Measurements from ENCODE around the gene FGA.

Gene FGA

DNA sequence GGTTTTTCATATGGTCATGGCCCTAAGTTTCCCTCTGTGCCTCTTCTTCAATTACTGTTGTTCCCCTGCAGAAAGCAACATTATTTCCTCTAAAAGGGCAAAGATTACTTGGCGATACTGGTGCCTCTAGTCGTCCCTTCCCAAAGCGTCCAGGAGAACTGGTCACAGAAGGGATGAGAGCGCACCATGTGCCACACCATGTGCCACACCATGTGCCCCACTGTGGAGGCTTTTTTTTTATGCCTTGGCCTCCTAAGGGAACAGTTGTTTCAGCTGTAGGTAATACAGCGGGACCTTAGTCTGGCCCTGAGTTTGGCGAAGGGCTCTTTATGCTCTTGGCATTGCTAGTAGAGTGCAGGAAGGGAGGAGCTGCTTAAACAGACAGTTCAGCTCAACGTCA is 33.5 kb upstream of the FGA start:
- Histone ChIP-seq H3K27ac (ENCODE audit: low read length) (no peak overlapping the region), H3K9ac (ENCODE audit: low read length) (no peak overlapping the region), H3K4me2 (ENCODE audit: low read depth, low read length) (no peak overlapping the region), H3K4me3 (ENCODE audit: low read length) (no peak overlapping the region), H3K79me2 (ENCODE audit: low read length) (no peaks in the 10 kb centered on the region), H2AFZ (ENCODE audit: low read length) (no peak overlapping the region), H3K36me3 (replicated peaks; ENCODE audit: insufficient read depth, low read length) (no peaks in the 10 kb centered on the region), H4K20me1 (ENCODE audit: insufficient read depth, low read length) (no peaks in the 10 kb centered on the region), H3K9me3 (replicated peaks; ENCODE audit: insufficient read depth, low read length) (no peaks in the 10 kb centered on the region), H3K9me2 (replicated peaks; ENCODE audit: insufficient read depth, low read length) (no peaks in the 10 kb centered on the region), H3F3A (ENCODE audit: insufficient read depth, low read length) (no peaks in the 10 kb centered on the region), H3K27me3 (replicated peaks; ENCODE audit: insufficient read depth, low read length) (no peaks in the 10 kb centered on the region; the same call in 1 of the 2 replicates), H3K4me1 (ENCODE audit: low read length) (no peaks in the 10 kb centered on the region)
- no peak for DNase-seq
- TF ChIP-seq EZH2 (optimal IDR thresholded peaks at IDR 0.05; ENCODE audit: low read depth, low read length) (no peak), EZH2phosphoT487 (IDR thresholded peaks at IDR 0.05; ENCODE audit: low read length) (no peak)
- TF ChIP-seq, protein P1, sequence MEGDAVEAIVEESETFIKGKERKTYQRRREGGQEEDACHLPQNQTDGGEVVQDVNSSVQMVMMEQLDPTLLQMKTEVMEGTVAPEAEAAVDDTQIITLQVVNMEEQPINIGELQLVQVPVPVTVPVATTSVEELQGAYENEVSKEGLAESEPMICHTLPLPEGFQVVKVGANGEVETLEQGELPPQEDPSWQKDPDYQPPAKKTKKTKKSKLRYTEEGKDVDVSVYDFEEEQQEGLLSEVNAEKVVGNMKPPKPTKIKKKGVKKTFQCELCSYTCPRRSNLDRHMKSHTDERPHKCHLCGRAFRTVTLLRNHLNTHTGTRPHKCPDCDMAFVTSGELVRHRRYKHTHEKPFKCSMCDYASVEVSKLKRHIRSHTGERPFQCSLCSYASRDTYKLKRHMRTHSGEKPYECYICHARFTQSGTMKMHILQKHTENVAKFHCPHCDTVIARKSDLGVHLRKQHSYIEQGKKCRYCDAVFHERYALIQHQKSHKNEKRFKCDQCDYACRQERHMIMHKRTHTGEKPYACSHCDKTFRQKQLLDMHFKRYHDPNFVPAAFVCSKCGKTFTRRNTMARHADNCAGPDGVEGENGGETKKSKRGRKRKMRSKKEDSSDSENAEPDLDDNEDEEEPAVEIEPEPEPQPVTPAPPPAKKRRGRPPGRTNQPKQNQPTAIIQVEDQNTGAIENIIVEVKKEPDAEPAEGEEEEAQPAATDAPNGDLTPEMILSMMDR (IDR thresholded peaks at IDR 0.05; ENCODE audit: low read length) = no peak

DNA sequence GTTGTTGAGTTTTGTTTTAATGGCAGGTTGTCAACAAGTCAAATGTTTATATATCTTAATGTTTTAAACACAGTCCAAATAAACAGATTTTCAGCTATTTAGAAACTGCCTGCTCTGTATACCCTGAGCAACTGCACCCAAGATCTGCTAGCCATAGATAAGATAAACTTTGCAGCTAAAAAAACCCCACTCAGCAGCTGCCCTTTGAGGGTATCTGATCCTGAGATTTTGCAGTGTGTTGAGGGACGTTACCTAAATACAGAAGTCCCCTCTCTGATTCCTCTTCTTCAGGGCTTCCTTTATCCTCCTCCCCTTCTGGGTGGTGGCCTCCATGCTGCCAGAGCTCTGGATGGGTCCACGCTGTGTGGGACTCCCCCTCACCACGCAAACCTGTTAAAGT is 32.9 kb upstream of the FGA start:
- H3K4me3 ChIP-seq (ENCODE audit: low read length) = no peak overlapping the region
- H3K4me2 ChIP-seq (ENCODE audit: low read depth, low read length) = no peak overlapping the region
- H3K79me2 ChIP-seq (ENCODE audit: low read length) = no peaks in the 10 kb centered on the region
- no peaks in the 10 kb centered on the region; the same call in 1 of the 2 replicates for H3K27me3 ChIP-seq (replicated peaks; ENCODE audit: insufficient read depth, low read length)
- no peaks in the 10 kb centered on the region for H3K36me3 ChIP-seq (replicated peaks; ENCODE audit: insufficient read depth, low read length)
- H3F3A ChIP-seq (ENCODE audit: insufficient read depth, low read length) = no peaks in the 10 kb centered on the region
- no peak for TF ChIP-seq EZH2 (optimal IDR thresholded peaks at IDR 0.05; ENCODE audit: low read depth, low read length)
- H3K4me1 ChIP-seq (ENCODE audit: low read length) = no peaks in the 10 kb centered on the region
- H3K27ac ChIP-seq (ENCODE audit: low read length) = no peak overlapping the region
- H2AFZ ChIP-seq (ENCODE audit: low read length) = no peak overlapping the region
- no peaks in the 10 kb centered on the region for H4K20me1 ChIP-seq (ENCODE audit: insufficient read depth, low read length)
- no peak overlapping the region for H3K9ac ChIP-seq (ENCODE audit: low read length)
- H3K9me3 ChIP-seq (replicated peaks; ENCODE audit: insufficient read depth, low read length) = no peaks in the 10 kb centered on the region
- no peaks in the 10 kb centered on the region for H3K9me2 ChIP-seq (replicated peaks; ENCODE audit: insufficient read depth, low read length)
- DNase-seq = no peak

DNA sequence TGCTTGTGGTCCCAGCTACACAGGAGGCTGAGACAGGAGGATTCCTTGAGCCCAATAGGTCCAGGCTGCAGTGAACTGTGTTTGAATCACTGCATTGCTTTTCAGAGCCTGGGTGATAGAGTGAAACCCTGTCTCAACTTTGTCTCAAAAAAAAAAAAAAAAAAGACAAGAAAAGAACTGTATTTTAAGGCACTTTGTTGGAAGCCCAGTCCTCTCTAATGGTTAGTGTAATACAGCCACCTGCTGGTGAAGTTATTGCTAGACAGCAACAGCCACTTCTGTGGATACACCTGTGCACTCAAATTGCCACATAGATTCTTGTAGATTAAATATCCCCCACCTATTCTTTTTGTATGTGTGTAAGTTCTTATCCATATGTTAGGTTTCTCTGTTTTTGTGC is 32.1 kb upstream of the FGA start:
- H3K79me2 ChIP-seq (ENCODE audit: low read length) = no peaks in the 10 kb centered on the region
- H2AFZ ChIP-seq (ENCODE audit: low read length) = no peak overlapping the region
- H3K4me3 ChIP-seq (ENCODE audit: low read length) = no peak overlapping the region
- H3K9ac ChIP-seq (ENCODE audit: low read length) = no peak overlapping the region
- no peaks in the 10 kb centered on the region; the same call in 1 of the 2 replicates for H3K27me3 ChIP-seq (replicated peaks; ENCODE audit: insufficient read depth, low read length)
- H4K20me1 ChIP-seq (ENCODE audit: insufficient read depth, low read length) = no peaks in the 10 kb centered on the region
- no peaks in the 10 kb centered on the region for H3K9me3 ChIP-seq (replicated peaks; ENCODE audit: insufficient read depth, low read length)
- H3K4me2 ChIP-seq (ENCODE audit: low read depth, low read length) = no peak overlapping the region
- TF ChIP-seq, protein P1 (IDR thresholded peaks at IDR 0.05; ENCODE audit: low read length) = peak; percentile 62
- TF ChIP-seq EZH2 (optimal IDR thresholded peaks at IDR 0.05; ENCODE audit: low read depth, low read length) = no peak
- H3K9me2 ChIP-seq (replicated peaks; ENCODE audit: insufficient read depth, low read length) = no peaks in the 10 kb centered on the region
- H3K4me1 ChIP-seq (ENCODE audit: low read length) = no peaks in the 10 kb centered on the region
- H3K36me3 ChIP-seq (replicated peaks; ENCODE audit: insufficient read depth, low read length) = no peaks in the 10 kb centered on the region
- peak; percentile 62 for DNase-seq
- no peak overlapping the region for H3K27ac ChIP-seq (ENCODE audit: low read length)
- no peaks in the 10 kb centered on the region for H3F3A ChIP-seq (ENCODE audit: insufficient read depth, low read length)

DNA sequence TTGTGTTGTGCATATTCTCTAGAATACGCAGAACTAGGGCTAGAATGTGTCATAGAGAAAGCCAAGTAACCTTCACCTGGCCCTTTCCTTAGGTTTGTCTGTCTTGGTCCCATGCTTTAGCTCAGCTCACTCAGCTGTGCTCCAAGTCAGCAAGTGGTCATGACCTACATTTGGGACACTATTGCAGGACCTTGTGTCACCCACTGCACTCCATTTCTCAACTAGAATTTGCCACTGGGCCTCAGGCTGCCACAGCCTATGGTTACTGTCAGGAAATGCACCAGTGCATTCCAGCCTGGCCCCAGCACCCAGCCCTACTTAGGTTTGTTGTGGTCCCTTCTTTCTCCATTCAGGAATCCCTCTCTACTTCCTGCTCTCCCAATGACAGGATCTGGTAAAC is 29.6 kb upstream of the FGA start:
- H3K4me2 ChIP-seq (ENCODE audit: low read depth, low read length) = no peak overlapping the region
- TF ChIP-seq, protein P1 (IDR thresholded peaks at IDR 0.05; ENCODE audit: low read length) = no peak
- TF ChIP-seq EZH2phosphoT487 (IDR thresholded peaks at IDR 0.05; ENCODE audit: low read length) (no peak), EZH2 (optimal IDR thresholded peaks at IDR 0.05; ENCODE audit: low read depth, low read length) (no peak)
- H2AFZ ChIP-seq (ENCODE audit: low read length) = no peak overlapping the region
- H3K4me1 ChIP-seq (ENCODE audit: low read length) = peaks cover 12% of the 10 kb centered on the region
- no peaks in the 10 kb centered on the region for H3K79me2 ChIP-seq (ENCODE audit: low read length)
- no peak overlapping the region for H3K9ac ChIP-seq (ENCODE audit: low read length)
- H3K9me3 ChIP-seq (replicated peaks; ENCODE audit: insufficient read depth, low read length) = no peaks in the 10 kb centered on the region
- H3K36me3 ChIP-seq (replicated peaks; ENCODE audit: insufficient read depth, low read length) = no peaks in the 10 kb centered on the region
- H3K4me3 ChIP-seq (ENCODE audit: low read length) = no peak overlapping the region
- no peaks in the 10 kb centered on the region for H3F3A ChIP-seq (ENCODE audit: insufficient read depth, low read length)
- no peaks in the 10 kb centered on the region for H4K20me1 ChIP-seq (ENCODE audit: insufficient read depth, low read length)
- no peaks in the 10 kb centered on the region for H3K27me3 ChIP-seq (replicated peaks; ENCODE audit: insufficient read depth, low read length)
- no peaks in the 10 kb centered on the region for H3K9me2 ChIP-seq (replicated peaks; ENCODE audit: insufficient read depth, low read length)
- no peak for DNase-seq
- H3K27ac ChIP-seq (ENCODE audit: low read length) = no peak overlapping the region

Measured in MM.1S (cell line).